Parathyroid adenoma (tissue), 2 donors: Measurements from ENCODE around the gene FOXO1.

Source experiments
- H2AFZ ChIP-seq: fragments of 300-600 bp; sonication (generic); one replicate; pipeline ENCODE4 v1.7.0; 2017; ENCODE audit warnings: antibody characterized with exemption, mild to moderate bottlenecking
- H3K27ac ChIP-seq: fragments of 300-600 bp; sonication (generic); one replicate; pipeline ENCODE4 v1.7.0; 2017
- H3K27me3 ChIP-seq: fragments of 300-600 bp; sonication (generic); one replicate; pipeline ENCODE4 v1.7.0; 2017; ENCODE audit warnings: low read length; ENCODE audit not compliant: control insufficient read depth, insufficient read depth
- H3K36me3 ChIP-seq: fragments of 300-600 bp; sonication (generic); one replicate; pipeline ENCODE4 v1.7.0; 2017; ENCODE audit warnings: low read length; ENCODE audit not compliant: control insufficient read depth, insufficient read depth
- H3K4me1 ChIP-seq: fragments of 300-600 bp; sonication (generic); one replicate; pipeline ENCODE4 v1.7.0; 2017; ENCODE audit warnings: control low read depth
- H3K4me2 ChIP-seq: fragments of 300-600 bp; sonication (generic); one replicate; pipeline ENCODE4 v1.7.0; 2017; ENCODE audit warnings: low read length
- H3K4me3 ChIP-seq: fragments of 300-600 bp; sonication (generic); one replicate; pipeline ENCODE4 v1.7.0; 2017; ENCODE audit warnings: low read depth, low read length
- H3K79me2 ChIP-seq: fragments of 300-600 bp; sonication (generic); one replicate; pipeline ENCODE4 v1.7.0; 2017; ENCODE audit warnings: control low read depth
- H3K9ac ChIP-seq: fragments of 300-600 bp; sonication (generic); one replicate; pipeline ENCODE4 v1.7.0; 2017; ENCODE audit warnings: mild to moderate bottlenecking
- H3K9me3 ChIP-seq: fragments of 300-600 bp; sonication (generic); one replicate; pipeline ENCODE4 v1.7.0; 2017; ENCODE audit warnings: low read length; ENCODE audit not compliant: control insufficient read depth
- CTCF ChIP-seq: fragments of 300-600 bp; sonication (generic); IDR thresholded peaks from one replicate; pipeline ENCODE4 v1.7.0; 2017; ENCODE audit warnings: antibody characterized with exemption, mild to moderate bottlenecking
- donor health status: primary hyperparathyroidism.

Gene FOXO1

GRCh38 chr13:40549500-40550094, 116.8 kb downstream of the FOXO1 start:
- no peaks in the 10 kb centered on the region for H3K4me1 ChIP-seq
- H3K36me3 ChIP-seq = no peaks in the 10 kb centered on the region
- no peaks in the 10 kb centered on the region for H3K27me3 ChIP-seq
- H3K4me2 ChIP-seq = no peak overlapping the region
- no peak overlapping the region for H3K27ac ChIP-seq
- no peak overlapping the region for H3K9ac ChIP-seq
- no peak overlapping the region for H3K4me3 ChIP-seq
- H3K9me3 ChIP-seq = no peaks in the 10 kb centered on the region
- TF ChIP-seq CTCF = no peak
- no peaks in the 10 kb centered on the region for H3K79me2 ChIP-seq
- H2AFZ ChIP-seq = no peak overlapping the region

- Histone ChIP-seq H3K4me2 (no peak overlapping the region), H3K4me3 (no peak overlapping the region), H3K27me3 (no peaks in the 10 kb centered on the region), H3K36me3 (no peaks in the 10 kb centered on the region), H3K4me1 (no peaks in the 10 kb centered on the region), H3K27ac (no peak overlapping the region), H2AFZ (no peak overlapping the region), H3K79me2 (no peaks in the 10 kb centered on the region), H3K9ac (no peak overlapping the region), H3K9me3 (no peaks in the 10 kb centered on the region)
- TF ChIP-seq CTCF = no peak
Measured at GRCh38 chr13:40547591-40548315, 118.7 kb downstream of the FOXO1 start.

DNA sequence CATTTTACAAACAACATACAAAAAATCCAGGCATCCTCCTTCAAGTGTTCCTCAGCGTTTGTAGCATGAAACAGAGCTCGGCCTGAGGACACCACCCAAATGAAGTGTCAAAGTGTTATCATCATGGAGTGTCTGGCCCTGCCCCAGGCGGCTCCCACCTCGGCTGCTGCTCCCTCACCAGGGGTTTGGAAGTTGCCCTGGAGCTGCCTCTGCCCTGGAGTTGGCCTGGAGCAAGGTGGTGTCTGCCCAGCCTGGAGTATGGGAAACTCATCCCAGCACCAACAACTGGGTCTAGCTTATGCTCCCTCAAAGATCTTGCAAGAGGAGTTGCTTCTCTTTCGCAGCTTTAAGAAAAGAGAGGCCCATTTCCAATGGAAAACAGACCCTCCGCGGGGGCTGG, 120.4 kb downstream of the FOXO1 start:
- Histone ChIP-seq H3K27me3 (no peaks in the 10 kb centered on the region), H3K79me2 (no peaks in the 10 kb centered on the region), H3K9ac (no peak overlapping the region), H2AFZ (no peak overlapping the region), H3K4me1 (no peaks in the 10 kb centered on the region), H3K27ac (no peak overlapping the region), H3K4me3 (no peak overlapping the region), H3K4me2 (no peak overlapping the region), H3K36me3 (no peaks in the 10 kb centered on the region), H3K9me3 (no peaks in the 10 kb centered on the region)
- TF ChIP-seq CTCF = no peak

- Histone ChIP-seq H3K27ac (no peak overlapping the region), H3K4me1 (no peaks in the 10 kb centered on the region), H3K79me2 (no peaks in the 10 kb centered on the region), H3K9me3 (no peaks in the 10 kb centered on the region), H3K4me2 (no peak overlapping the region), H2AFZ (no peak overlapping the region), H3K4me3 (no peak overlapping the region), H3K36me3 (no peaks in the 10 kb centered on the region), H3K9ac (no peak overlapping the region), H3K27me3 (no peaks in the 10 kb centered on the region)
- no peak for TF ChIP-seq CTCF
Measured at GRCh38 chr13:40540328-40541044, 126.0 kb downstream of the FOXO1 start.
